HepG2 (cell line): ENCODE results near the gene CXXC5.

ENCODE experiments used
- FOXA1 ChIP-seq, 2 experiments: fragments of 450-650 bp in 1 of 2; sonication (generic) in 1 of 2; formaldehyde crosslinking in 1 of 2; IDR thresholded peaks; 2 replicates each; pipeline versions ENCODE4 v1.4.0 to v1.6.1; 2016 to 2020; ENCODE audit warnings: missing genetic modification reagents in 1 of 2
- FOXK1 ChIP-seq: sonication (generic); formaldehyde crosslinking; IDR thresholded peaks from 2 replicates; pipeline ENCODE4 v1.4.0; 2020; ENCODE audit warnings: low read depth, missing genetic modification reagents, borderline replicate concordance
- HMG20B ChIP-seq: conservative IDR thresholded peaks from 2 replicates; pipeline ENCODE4 v1.6.1; 2016; ENCODE audit warnings: missing genetic modification reagents, missing compliant biosample characterization
- PLRG1 ChIP-seq: fragments of 450-650 bp; conservative IDR thresholded peaks from 2 replicates; pipeline ENCODE4 v1.6.1; 2016
- ZNF235 ChIP-seq: sonication (generic); formaldehyde crosslinking; IDR thresholded peaks from 2 replicates; pipeline ENCODE4 v1.8.1; 2023; ENCODE audit warnings: mild to moderate bottlenecking, missing genetic modification reagents, borderline replicate concordance
- TF ChIP-seq, protein P1 (sequence below): sonication (generic); formaldehyde crosslinking; IDR thresholded peaks from 2 replicates; pipeline ENCODE4 v1.5.0; 2020; ENCODE audit warnings: mild to moderate bottlenecking, missing genetic modification reagents, moderate library complexity

GRCh38 chr5:139660105-139660922 lies 12.2 kb downstream of the CXXC5 start:
- no peak for TF ChIP-seq HMG20B
- TF ChIP-seq, protein P1, sequence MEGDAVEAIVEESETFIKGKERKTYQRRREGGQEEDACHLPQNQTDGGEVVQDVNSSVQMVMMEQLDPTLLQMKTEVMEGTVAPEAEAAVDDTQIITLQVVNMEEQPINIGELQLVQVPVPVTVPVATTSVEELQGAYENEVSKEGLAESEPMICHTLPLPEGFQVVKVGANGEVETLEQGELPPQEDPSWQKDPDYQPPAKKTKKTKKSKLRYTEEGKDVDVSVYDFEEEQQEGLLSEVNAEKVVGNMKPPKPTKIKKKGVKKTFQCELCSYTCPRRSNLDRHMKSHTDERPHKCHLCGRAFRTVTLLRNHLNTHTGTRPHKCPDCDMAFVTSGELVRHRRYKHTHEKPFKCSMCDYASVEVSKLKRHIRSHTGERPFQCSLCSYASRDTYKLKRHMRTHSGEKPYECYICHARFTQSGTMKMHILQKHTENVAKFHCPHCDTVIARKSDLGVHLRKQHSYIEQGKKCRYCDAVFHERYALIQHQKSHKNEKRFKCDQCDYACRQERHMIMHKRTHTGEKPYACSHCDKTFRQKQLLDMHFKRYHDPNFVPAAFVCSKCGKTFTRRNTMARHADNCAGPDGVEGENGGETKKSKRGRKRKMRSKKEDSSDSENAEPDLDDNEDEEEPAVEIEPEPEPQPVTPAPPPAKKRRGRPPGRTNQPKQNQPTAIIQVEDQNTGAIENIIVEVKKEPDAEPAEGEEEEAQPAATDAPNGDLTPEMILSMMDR (CRISPR knock-in tag): no peak
- TF ChIP-seq ZNF235 (CRISPR knock-in tag): no peak
- no peak for TF ChIP-seq PLRG1
- TF ChIP-seq FOXK1 (CRISPR knock-in tag): no peak
- no peak for TF ChIP-seq FOXA1 (IDR thresholded peaks at IDR 0.05)
- no peak for TF ChIP-seq FOXA1 (CRISPR knock-in tag; IDR thresholded peaks at IDR 0.05)
